ENCODE results near the gene FXYD6. TPM values are rescaled to one million over a fixed set of nuclear protein-coding genes. Genes with fewer than 3 reads are reported as not detected.

The FXYD6 gene
- total and polyA plus RNA-seq, 4 donors, result 37.0 to 70.0 (median 43.9) TPM

- Histone ChIP-seq H3K27ac (ENCODE audit: low read depth in 1 of 2, low read length in 1 of 2) (no peak overlapping the region), H3K4me3 (no peak overlapping the region), H3K9me3 (ENCODE audit: control insufficient read depth in 4 of 4, insufficient read depth in 3 of 4, low read length in 3 of 4) (no peaks in the 10 kb centered on the region), H3K4me1 (ENCODE audit: control insufficient read depth in 5 of 5, insufficient read depth in 5 of 5, low read length in 5 of 5) (peaks cover 0 to 8% (median 4%) of the 10 kb centered on the region in 5 donors), H3K9ac (ENCODE audit: insufficient read depth in 1 of 2, low read length in 2 of 2) (no peak overlapping the region), H3K36me3 (ENCODE audit: control insufficient read depth in 4 of 4, insufficient read depth in 4 of 4, low read length in 4 of 4) (peaks cover 0 to 17% (median 14%) of the 10 kb centered on the region in 4 donors), H3K27me3 (ENCODE audit: control insufficient read depth in 3 of 3, insufficient read depth in 3 of 3, low read length in 2 of 3) (no peaks in the 10 kb centered on the region)
- TF ChIP-seq CTCF (IDR thresholded peaks at IDR 0.05; ENCODE audit: control extremely low read depth, extremely low read depth), result no peak
- ATAC-seq (ENCODE audit: insufficient read depth, low FRiP score), result no peak
- no peak for DNase-seq
- 92 to 96% methylated on average over 10 of the region's 10 CpGs for WGBS, 2 donors
These were observed 36.3 kb downstream of the FXYD6 start for GRCh38 chr11:117839936-117840813.

GRCh38 chr11:117839380-117839881 is 37.0 kb downstream of the FXYD6 start:
- DNase-seq, result no peak
- Histone ChIP-seq H3K4me1 (ENCODE audit: control insufficient read depth in 5 of 5, insufficient read depth in 5 of 5, low read length in 5 of 5) (peaks cover 0 to 8% (median 4%) of the 10 kb centered on the region in 5 donors), H3K9me3 (ENCODE audit: control insufficient read depth in 4 of 4, insufficient read depth in 3 of 4, low read length in 3 of 4) (no peaks in the 10 kb centered on the region), H3K36me3 (ENCODE audit: control insufficient read depth in 4 of 4, insufficient read depth in 4 of 4, low read length in 4 of 4) (peaks cover 0 to 17% (median 14%) of the 10 kb centered on the region in 4 donors), H3K27me3 (ENCODE audit: control insufficient read depth in 3 of 3, insufficient read depth in 3 of 3, low read length in 2 of 3) (no peaks in the 10 kb centered on the region), H3K27ac (ENCODE audit: low read depth in 1 of 2, low read length in 1 of 2) (no peak overlapping the region), H3K4me3 (no peak overlapping the region), H3K9ac (ENCODE audit: insufficient read depth in 1 of 2, low read length in 2 of 2) (no peak overlapping the region)
- WGBS, 2 donors, result 79 to 80% methylated on average over 7 of the region's 7 CpGs
- ATAC-seq (ENCODE audit: insufficient read depth, low FRiP score), result no peak
- TF ChIP-seq CTCF (IDR thresholded peaks at IDR 0.05; ENCODE audit: control extremely low read depth, extremely low read depth), result no peak

GRCh38 chr11:117838901-117839300 is 37.6 kb downstream of the FXYD6 start:
- Histone ChIP-seq H3K36me3 (ENCODE audit: control insufficient read depth in 4 of 4, insufficient read depth in 4 of 4, low read length in 4 of 4) (peaks cover 0 to 17% (median 14%) of the 10 kb centered on the region in 4 donors), H3K9me3 (ENCODE audit: control insufficient read depth in 4 of 4, insufficient read depth in 3 of 4, low read length in 3 of 4) (no peaks in the 10 kb centered on the region), H3K4me1 (ENCODE audit: control insufficient read depth in 5 of 5, insufficient read depth in 5 of 5, low read length in 5 of 5) (peaks cover 0 to 8% (median 4%) of the 10 kb centered on the region in 5 donors), H3K4me3 (no peak overlapping the region), H3K9ac (ENCODE audit: insufficient read depth in 1 of 2, low read length in 2 of 2) (no peak overlapping the region), H3K27me3 (ENCODE audit: control insufficient read depth in 3 of 3, insufficient read depth in 3 of 3, low read length in 2 of 3) (no peaks in the 10 kb centered on the region), H3K27ac (ENCODE audit: low read depth in 1 of 2, low read length in 1 of 2) (no peak overlapping the region)
- ATAC-seq (ENCODE audit: insufficient read depth, low FRiP score) (no peak), DNase-seq (no peak)
- WGBS, 2 donors, result 79 to 91% methylated on average over 8 of the region's 8 CpGs
- TF ChIP-seq CTCF (IDR thresholded peaks at IDR 0.05; ENCODE audit: control extremely low read depth, extremely low read depth), result no peak
